Mesenchymal stem cell (in vitro differentiated cells and primary cell): Measurements from ENCODE around the gene NME3.

Experiments
- DNase-seq: peaks from one replicate; pipeline ENCODE4 v3.0.0-alpha.2; 2013
- H2AFZ ChIP-seq: one replicate; pipeline ENCODE4 v1.6.1; 2013; ENCODE audit warnings: low read depth, mild to moderate bottlenecking, control low read depth, inconsistent platforms, low read length, moderate library complexity
- H2AK5ac ChIP-seq: 2 replicates; pipeline ENCODE4 v1.6.1; 2013; ENCODE audit warnings: low read length, moderate library complexity, mild to moderate bottlenecking, inconsistent platforms; ENCODE audit not compliant: severe bottlenecking
- H2BK120ac ChIP-seq: one replicate; pipeline ENCODE4 v1.6.1; 2013; ENCODE audit warnings: low read depth, mild to moderate bottlenecking, inconsistent platforms, low read length, moderate library complexity
- H2BK12ac ChIP-seq, 2 experiments: one replicate each; pipeline ENCODE4 v1.6.1; 2013; ENCODE audit warnings: inconsistent platforms in 2 of 2, low read length in 2 of 2, mild to moderate bottlenecking in 2 of 2, moderate library complexity in 2 of 2, control low read depth in 1 of 2
- H2BK15ac ChIP-seq: one replicate; pipeline ENCODE4 v1.6.1; 2013; ENCODE audit warnings: mild to moderate bottlenecking, low read depth, inconsistent platforms; ENCODE audit not compliant: poor library complexity, severe bottlenecking
- H2BK5ac ChIP-seq: 2 replicates; pipeline ENCODE4 v1.6.1; 2013; ENCODE audit warnings: low read depth, mild to moderate bottlenecking, low read length, control low read depth, inconsistent platforms; ENCODE audit not compliant: poor library complexity, severe bottlenecking
- H3K14ac ChIP-seq, 2 experiments: one replicate each; pipeline ENCODE4 v1.6.1; 2013; ENCODE audit warnings: inconsistent platforms in 2 of 2, low read length in 2 of 2, control low read depth in 1 of 2, mild to moderate bottlenecking in 1 of 2, moderate library complexity in 1 of 2
- H3K18ac ChIP-seq, 2 experiments: one replicate each; pipeline ENCODE4 v1.6.1; 2013; ENCODE audit warnings: inconsistent platforms in 2 of 2, low read length in 2 of 2, control low read depth in 1 of 2, low read depth in 1 of 2, mild to moderate bottlenecking in 1 of 2
- H3K23ac ChIP-seq, 2 experiments: one replicate each; pipeline ENCODE4 v1.6.1; 2013; ENCODE audit warnings: inconsistent platforms in 2 of 2, low read length in 2 of 2, mild to moderate bottlenecking in 2 of 2, moderate library complexity in 2 of 2, control low read depth in 1 of 2
- H3K27ac ChIP-seq: 2 replicates; pipeline ENCODE4 v1.5.1; 2013; ENCODE audit warnings: mild to moderate bottlenecking, moderate library complexity, low read length, control low read depth, inconsistent platforms; ENCODE audit not compliant: poor library complexity, severe bottlenecking
- H3K27me3 ChIP-seq, 2 experiments: 2 replicates each; pipeline versions ENCODE4 v1.6.1 to v1.7.0; 2013; ENCODE audit warnings: low read length in 2 of 2, mild to moderate bottlenecking in 2 of 2, moderate library complexity in 2 of 2, control low read depth in 1 of 2, inconsistent platforms in 1 of 2; ENCODE audit not compliant: control insufficient read depth in 1 of 2, insufficient read depth in 1 of 2
- H3K36me3 ChIP-seq, 2 experiments: 2 replicates each; pipeline versions ENCODE4 v1.6.1 to v1.7.0; 2013; ENCODE audit warnings: low read length in 2 of 2, control low read depth in 1 of 2, inconsistent platforms in 1 of 2, low read depth in 1 of 2, mild to moderate bottlenecking in 1 of 2; ENCODE audit not compliant: insufficient read depth in 2 of 2, control insufficient read depth in 1 of 2
- H3K4ac ChIP-seq, 2 experiments: one replicate each; pipeline ENCODE4 v1.6.1; 2013; ENCODE audit warnings: inconsistent platforms in 2 of 2, low read length in 2 of 2, mild to moderate bottlenecking in 2 of 2, moderate library complexity in 2 of 2, control low read depth in 1 of 2, low read depth in 1 of 2
- H3K4me1 ChIP-seq: 2 replicates; pipeline ENCODE4 v1.6.1; 2013; ENCODE audit warnings: low read depth, low read length, control low read depth; ENCODE audit not compliant: control insufficient read depth, insufficient read depth
- H3K4me2 ChIP-seq: 2 replicates; pipeline ENCODE4 v1.6.1; 2013; ENCODE audit warnings: low read length, mild to moderate bottlenecking, inconsistent platforms; ENCODE audit not compliant: poor library complexity, severe bottlenecking
- H3K4me3 ChIP-seq, 2 experiments: 2 replicates each; pipeline versions ENCODE4 v1.5.1 to v1.7.0; 2013; ENCODE audit warnings: low read length in 2 of 2, mild to moderate bottlenecking in 2 of 2, control low read depth in 1 of 2, low read depth in 1 of 2; ENCODE audit not compliant: insufficient read depth in 1 of 2
- H3K79me1 ChIP-seq: replicated peaks from 2 replicates; pipeline ENCODE4 v1.6.1; 2013; ENCODE audit warnings: mild to moderate bottlenecking, control low read depth, low read length, inconsistent platforms; ENCODE audit not compliant: poor library complexity, severe bottlenecking
- H3K9ac ChIP-seq: 2 replicates; pipeline ENCODE4 v1.7.0; 2013; ENCODE audit warnings: mild to moderate bottlenecking, low read length, moderate library complexity
- H3K9me3 ChIP-seq: 2 replicates; pipeline ENCODE4 v1.7.0; 2013; ENCODE audit warnings: mild to moderate bottlenecking, low read length; ENCODE audit not compliant: control insufficient read depth
- H4K8ac ChIP-seq: one replicate; pipeline ENCODE4 v1.6.1; 2013; ENCODE audit warnings: inconsistent platforms, mild to moderate bottlenecking, low read length, moderate library complexity
- H4K91ac ChIP-seq: one replicate; pipeline ENCODE4 v1.6.1; 2013; ENCODE audit warnings: mild to moderate bottlenecking, low read length, inconsistent platforms
- WGBS: methylation state at CpG from one replicate; pipeline ENCODE4 v1.1.7; 2013; ENCODE audit warnings: mixed read lengths; 5-methylcytosine and 5-hydroxymethylcytosine counted together

The NME3 gene

GRCh38 chr16:1758923-1759322 lies 12.4 kb downstream of the NME3 start:
- no peak overlapping the region for H3K4me3 ChIP-seq
- no peak overlapping the region for H3K14ac ChIP-seq
- WGBS: 97% methylated on average over 18 of the region's 18 CpGs
- H3K36me3 ChIP-seq: peaks cover 74 to 84% of the 10 kb centered on the region in 2 experiments
- H2BK5ac ChIP-seq: no peak overlapping the region
- H3K4ac ChIP-seq: no peak overlapping the region
- H3K4me1 ChIP-seq: peaks cover 14% of the 10 kb centered on the region
- no peak overlapping the region for H4K8ac ChIP-seq
- H3K9me3 ChIP-seq: no peaks in the 10 kb centered on the region
- H3K27me3 ChIP-seq: no peaks in the 10 kb centered on the region
- no peak overlapping the region for H3K18ac ChIP-seq
- H3K27ac ChIP-seq: no peak overlapping the region
- no peak overlapping the region for H2BK12ac ChIP-seq
- H2AFZ ChIP-seq: no peak overlapping the region
- H3K23ac ChIP-seq: no peak overlapping the region
- no peak overlapping the region for H2BK120ac ChIP-seq
- peaks cover 34% of the 10 kb centered on the region for H3K79me1 ChIP-seq
- DNase-seq: no peak
- H3K9ac ChIP-seq: no peak overlapping the region
- H4K91ac ChIP-seq: peak overlapping the region; percentile 28
- no peak overlapping the region for H2AK5ac ChIP-seq
- H2BK15ac ChIP-seq: no peak overlapping the region
- no peak overlapping the region for H3K4me2 ChIP-seq

DNA sequence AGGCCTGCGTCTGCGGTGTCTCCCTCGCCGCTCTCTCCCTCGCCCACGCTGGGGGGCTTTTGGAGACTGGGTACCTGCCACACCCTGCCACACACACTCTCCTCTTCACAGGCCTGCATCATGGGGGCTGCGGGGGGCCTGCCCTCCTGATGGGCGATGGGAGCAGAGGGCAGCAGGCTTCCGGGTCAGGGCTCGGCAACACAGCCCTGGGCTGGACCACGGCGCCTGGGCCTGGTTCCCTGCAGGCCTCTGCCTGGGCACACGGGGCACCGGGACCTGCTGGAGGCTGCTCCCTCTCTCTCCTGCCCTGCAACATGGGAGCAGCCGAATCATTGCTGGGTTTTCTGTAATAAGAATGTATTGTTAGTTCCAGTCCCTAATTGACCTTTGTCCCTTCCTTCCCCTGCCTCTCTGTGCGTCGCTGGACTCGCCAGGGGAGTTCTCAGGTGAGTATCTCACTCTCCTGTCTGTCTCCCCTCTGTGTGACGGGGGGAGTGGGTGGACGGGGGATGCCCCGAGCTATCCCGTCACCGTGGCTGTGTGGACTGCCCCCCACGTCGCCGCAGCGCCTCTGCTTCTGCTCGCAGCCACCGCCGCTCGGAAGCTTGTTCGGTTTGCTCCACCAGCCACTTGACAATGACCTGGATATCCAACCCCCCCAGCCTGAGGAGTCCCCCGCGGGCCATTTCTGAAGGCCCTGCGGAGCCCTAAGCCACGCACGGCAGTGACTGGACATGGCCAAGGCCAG lies 13.5 kb downstream of the NME3 start:
- no peak overlapping the region for H3K14ac ChIP-seq
- no peak overlapping the region for H2BK120ac ChIP-seq
- no peak overlapping the region for H3K27ac ChIP-seq
- H3K27me3 ChIP-seq: no peaks in the 10 kb centered on the region
- H2AK5ac ChIP-seq: no peak overlapping the region
- peak overlapping the region in 1 of 2 experiments; percentile 15 for H3K4me3 ChIP-seq
- no peak overlapping the region for H2BK12ac ChIP-seq
- H3K79me1 ChIP-seq: peaks cover 31% of the 10 kb centered on the region
- no peak overlapping the region for H4K8ac ChIP-seq
- WGBS: 97% methylated on average over 32 of the region's 37 CpGs
- peaks cover 6% of the 10 kb centered on the region for H3K4me1 ChIP-seq
- no peak overlapping the region for H3K4ac ChIP-seq
- no peak overlapping the region for H4K91ac ChIP-seq
- no peak overlapping the region for H2BK5ac ChIP-seq
- H3K36me3 ChIP-seq: peaks cover 71 to 77% of the 10 kb centered on the region in 2 experiments
- no peak overlapping the region for H3K4me2 ChIP-seq
- no peak for DNase-seq
- H3K23ac ChIP-seq: no peak overlapping the region
- no peak overlapping the region for H3K9ac ChIP-seq
- H3K18ac ChIP-seq: no peak overlapping the region
- no peak overlapping the region for H2AFZ ChIP-seq
- no peak overlapping the region for H2BK15ac ChIP-seq
- no peaks in the 10 kb centered on the region for H3K9me3 ChIP-seq

- no peak overlapping the region for H2AFZ ChIP-seq
- no peak overlapping the region for H3K4ac ChIP-seq
- H2BK12ac ChIP-seq: no peak overlapping the region
- H2AK5ac ChIP-seq: no peak overlapping the region
- H2BK5ac ChIP-seq: no peak overlapping the region
- no peak overlapping the region for H3K23ac ChIP-seq
- peaks cover 70 to 72% of the 10 kb centered on the region in 2 experiments for H3K36me3 ChIP-seq
- no peak overlapping the region for H3K18ac ChIP-seq
- 99% methylated on average over 12 of the region's 12 CpGs for WGBS
- peaks cover 42% of the 10 kb centered on the region for H3K79me1 ChIP-seq
- no peak overlapping the region for H3K4me2 ChIP-seq
- H4K91ac ChIP-seq: no peak overlapping the region
- H3K9me3 ChIP-seq: no peaks in the 10 kb centered on the region
- no peak overlapping the region for H3K27ac ChIP-seq
- no peaks in the 10 kb centered on the region for H3K4me1 ChIP-seq
- no peak for DNase-seq
- no peak overlapping the region for H3K4me3 ChIP-seq
- no peak overlapping the region for H3K14ac ChIP-seq
- no peak overlapping the region for H3K9ac ChIP-seq
- H3K27me3 ChIP-seq: no peaks in the 10 kb centered on the region
- no peak overlapping the region for H4K8ac ChIP-seq
- H2BK15ac ChIP-seq: no peak overlapping the region
- no peak overlapping the region for H2BK120ac ChIP-seq
Measured at GRCh38 chr16:1754204-1754603, 17.1 kb downstream of the NME3 start.

- 98% methylated on average over 14 of the region's 14 CpGs for WGBS
- Histone ChIP-seq H3K27ac (no peak overlapping the region), H3K23ac (no peak overlapping the region), H2BK15ac (no peak overlapping the region), H3K79me1 (peaks cover 45% of the 10 kb centered on the region), H3K14ac (no peak overlapping the region), H3K4me3 (no peak overlapping the region), H4K8ac (no peak overlapping the region), H2AFZ (no peak overlapping the region), H3K27me3 (no peaks in the 10 kb centered on the region), H3K36me3 (peaks cover 70 to 75% of the 10 kb centered on the region in 2 experiments), H3K18ac (no peak overlapping the region), H3K9me3 (no peaks in the 10 kb centered on the region), H3K4me2 (no peak overlapping the region), H3K4me1 (no peaks in the 10 kb centered on the region), H2BK5ac (no peak overlapping the region), H2BK12ac (no peak overlapping the region), H4K91ac (no peak overlapping the region), H3K9ac (no peak overlapping the region), H2AK5ac (no peak overlapping the region), H2BK120ac (no peak overlapping the region), H3K4ac (no peak overlapping the region)
- DNase-seq: no peak
Measured at GRCh38 chr16:1752853-1753252, 18.5 kb downstream of the NME3 start.
